Measurements from ENCODE around the gene C18orf63. TPM values are rescaled to one million over a fixed set of nuclear protein-coding genes. Genes with fewer than 3 reads are reported as not detected.

Gene C18orf63
- polyA plus RNA-seq, 1 donor (not counting 4 experiments of a cell fraction or from before 2014, with no cell fraction given), result not detected

- Histone ChIP-seq H3K9me1 (ENCODE audit: control insufficient read depth, extremely low read depth, insufficient read depth, low read length) (no peaks in the 10 kb centered on the region), H4K20me1 (ENCODE audit: control insufficient read depth, extremely low read depth, insufficient read depth, low read length) (no peaks in the 10 kb centered on the region), H3K9ac (ENCODE audit: control insufficient read depth, extremely low read depth, insufficient read depth, low read length) (no peak overlapping the region), H3K4me2 (ENCODE audit: control insufficient read depth, extremely low read depth, insufficient read depth, low read depth, low read length) (no peak overlapping the region), H3K9me3 (ENCODE audit: control insufficient read depth, low read depth, low read length) (no peaks in the 10 kb centered on the region), H3K27ac (ENCODE audit: control insufficient read depth, insufficient read depth, low read length) (no peak overlapping the region), H3K79me2 (ENCODE audit: control insufficient read depth, insufficient read depth, low read length) (no peaks in the 10 kb centered on the region), H3K4me1 (ENCODE audit: control insufficient read depth, extremely low read depth, insufficient read depth, low read length) (peaks cover 2% of the 10 kb centered on the region), H3K4me3 (ENCODE audit: control insufficient read depth in 2 of 3, extremely low read depth in 1 of 3, insufficient read depth in 2 of 3, low read depth in 1 of 3, low read length in 3 of 3) (no peak overlapping the region), H2AFZ (ENCODE audit: control insufficient read depth, low read length) (no peak overlapping the region), H3K27me3 (ENCODE audit: control insufficient read depth, extremely low read depth, insufficient read depth, low read length) (no peaks in the 10 kb centered on the region), H3K36me3 (ENCODE audit: control insufficient read depth in 2 of 2, extremely low read depth in 1 of 2, insufficient read depth in 2 of 2, low read length in 2 of 2) (no peaks in the 10 kb centered on the region)
- FAIRE-seq (no peak), DNase-seq (ENCODE audit: low read depth, low spot score) (no peak)
- dilution Hi-C loops (cut with MboI; ENCODE audit: extremely low pct_ligation_motif_present, low sequenced_read_pairs), result no loop called here
- no peak for TF ChIP-seq EZH2 (IDR thresholded peaks at IDR 0.05; ENCODE audit: low read length)
These were observed 40.9 kb upstream of the C18orf63 start for GRCh38 chr18:74274700-74275099.

- Histone ChIP-seq H3K4me2 (ENCODE audit: control insufficient read depth, extremely low read depth, insufficient read depth, low read depth, low read length) (no peak overlapping the region), H3K27me3 (ENCODE audit: control insufficient read depth, extremely low read depth, insufficient read depth, low read length) (no peaks in the 10 kb centered on the region), H2AFZ (ENCODE audit: control insufficient read depth, low read length) (no peak overlapping the region), H3K4me1 (ENCODE audit: control insufficient read depth, extremely low read depth, insufficient read depth, low read length) (peaks cover 2% of the 10 kb centered on the region), H3K36me3 (ENCODE audit: control insufficient read depth in 2 of 2, extremely low read depth in 1 of 2, insufficient read depth in 2 of 2, low read length in 2 of 2) (no peaks in the 10 kb centered on the region), H3K4me3 (ENCODE audit: control insufficient read depth in 2 of 3, extremely low read depth in 1 of 3, insufficient read depth in 2 of 3, low read depth in 1 of 3, low read length in 3 of 3) (no peak overlapping the region), H4K20me1 (ENCODE audit: control insufficient read depth, extremely low read depth, insufficient read depth, low read length) (no peaks in the 10 kb centered on the region), H3K9me3 (ENCODE audit: control insufficient read depth, low read depth, low read length) (no peaks in the 10 kb centered on the region), H3K9ac (ENCODE audit: control insufficient read depth, extremely low read depth, insufficient read depth, low read length) (no peak overlapping the region), H3K79me2 (ENCODE audit: control insufficient read depth, insufficient read depth, low read length) (no peaks in the 10 kb centered on the region), H3K9me1 (ENCODE audit: control insufficient read depth, extremely low read depth, insufficient read depth, low read length) (no peaks in the 10 kb centered on the region), H3K27ac (ENCODE audit: control insufficient read depth, insufficient read depth, low read length) (no peak overlapping the region)
- FAIRE-seq, result no peak
- TF ChIP-seq EZH2 (IDR thresholded peaks at IDR 0.05; ENCODE audit: low read length) (no peak), CTCF (optimal IDR thresholded peaks at IDR 0.05 in 1 of 3, IDR thresholded peaks at IDR 0.05 in 1 of 3, conservative IDR thresholded peaks at IDR 0.05 in 1 of 3; ENCODE audit: extremely low read depth in 1 of 3, insufficient read depth in 2 of 3, low read length in 3 of 3) (no peak)
- dilution Hi-C loops (cut with MboI; ENCODE audit: extremely low pct_ligation_motif_present, low sequenced_read_pairs), result no loop called here
- no peak for DNase-seq (ENCODE audit: low read depth, low spot score)
These were observed 39.9 kb upstream of the C18orf63 start for GRCh38 chr18:74275736-74276135.

- FAIRE-seq, result no peak
- DNase-seq (ENCODE audit: low read depth, low spot score), result no peak
- no peak for TF ChIP-seq CTCF (optimal IDR thresholded peaks at IDR 0.05 in 1 of 3, IDR thresholded peaks at IDR 0.05 in 1 of 3, conservative IDR thresholded peaks at IDR 0.05 in 1 of 3; ENCODE audit: extremely low read depth in 1 of 3, insufficient read depth in 2 of 3, low read length in 3 of 3)
- TF ChIP-seq EZH2 (IDR thresholded peaks at IDR 0.05; ENCODE audit: low read length), result no peak
- Histone ChIP-seq H4K20me1 (ENCODE audit: control insufficient read depth, extremely low read depth, insufficient read depth, low read length) (no peaks in the 10 kb centered on the region), H3K27ac (ENCODE audit: control insufficient read depth, insufficient read depth, low read length) (no peak overlapping the region), H3K9ac (ENCODE audit: control insufficient read depth, extremely low read depth, insufficient read depth, low read length) (no peak overlapping the region), H3K9me3 (ENCODE audit: control insufficient read depth, low read depth, low read length) (no peaks in the 10 kb centered on the region), H3K4me1 (ENCODE audit: control insufficient read depth, extremely low read depth, insufficient read depth, low read length) (no peaks in the 10 kb centered on the region), H3K9me1 (ENCODE audit: control insufficient read depth, extremely low read depth, insufficient read depth, low read length) (no peaks in the 10 kb centered on the region), H3K4me2 (ENCODE audit: control insufficient read depth, extremely low read depth, insufficient read depth, low read depth, low read length) (no peak overlapping the region), H3K36me3 (ENCODE audit: control insufficient read depth in 2 of 2, extremely low read depth in 1 of 2, insufficient read depth in 2 of 2, low read length in 2 of 2) (no peaks in the 10 kb centered on the region), H3K27me3 (ENCODE audit: control insufficient read depth, extremely low read depth, insufficient read depth, low read length) (no peaks in the 10 kb centered on the region), H3K4me3 (ENCODE audit: control insufficient read depth in 2 of 3, extremely low read depth in 1 of 3, insufficient read depth in 2 of 3, low read depth in 1 of 3, low read length in 3 of 3) (no peak overlapping the region), H2AFZ (ENCODE audit: control insufficient read depth, low read length) (no peak overlapping the region), H3K79me2 (ENCODE audit: control insufficient read depth, insufficient read depth, low read length) (no peaks in the 10 kb centered on the region)
- dilution Hi-C loops (cut with MboI; ENCODE audit: extremely low pct_ligation_motif_present, low sequenced_read_pairs), result no loop called here
These were observed 39.0 kb upstream of the C18orf63 start for GRCh38 chr18:74276609-74277008.

All from keratinocyte (primary cell).